Germinal center (tissue), 1 donor: ENCODE results near the gene ATXN10.
"Not testable (repeated sequence)": the region's sequence is repeated elsewhere in the genome, so short reads cannot be mapped to it uniquely, and the experiment has no call there.

Source experiments
- DNase-seq: peaks from one replicate; pipeline ENCODE4 v3.0.0; 2012; ENCODE audit warnings: mixed read lengths, low spot score

The ATXN10 gene

GRCh38 chr22:45709060-45709739, 37.6 kb downstream of the ATXN10 start:
- no peak for DNase-seq

DNA sequence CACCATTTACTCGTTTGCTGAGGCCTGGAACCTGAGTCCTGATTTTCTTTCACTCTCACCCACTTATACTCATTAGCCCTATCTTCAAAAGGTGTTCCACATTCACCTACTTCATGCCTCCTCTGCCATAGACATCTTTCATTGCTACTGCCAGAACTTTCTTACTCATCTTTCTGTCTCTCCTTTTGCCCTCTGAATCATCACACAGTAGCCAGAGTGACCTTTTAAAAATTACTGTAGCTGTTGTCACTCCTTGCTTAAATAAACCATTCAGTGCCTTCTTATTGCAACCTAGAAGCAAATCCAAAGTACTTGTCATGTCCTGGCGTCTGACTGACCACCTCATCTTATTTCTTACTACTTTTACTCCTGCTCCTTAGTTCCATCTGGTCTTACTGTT, 38.2 kb downstream of the ATXN10 start:
- no peak for DNase-seq

- DNase-seq: no peak
Observed at GRCh38 chr22:45710469-45710868, 38.8 kb downstream of the ATXN10 start.

DNA sequence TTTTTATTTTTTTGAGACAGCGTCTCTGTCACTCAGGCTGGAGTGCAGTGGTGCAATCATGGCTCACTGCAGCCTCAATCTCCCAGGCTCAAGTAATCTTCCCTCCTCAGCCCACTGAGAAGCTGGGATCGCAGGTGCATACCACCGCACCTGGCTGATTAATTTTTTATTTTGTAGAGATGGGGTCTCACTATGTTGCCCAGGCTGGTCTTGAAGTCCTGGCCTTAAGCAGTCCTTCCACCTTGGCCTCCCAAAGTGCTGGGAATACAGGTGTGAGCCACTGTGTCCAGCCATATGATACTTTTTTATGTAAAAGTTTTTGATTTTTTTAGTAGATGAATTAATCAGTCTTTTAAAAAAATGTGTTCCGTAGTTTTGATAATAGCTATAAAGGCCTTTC, 42.8 kb downstream of the ATXN10 start:
- not testable (repeated sequence) for DNase-seq

GRCh38 chr22:45717789-45718188, 46.2 kb downstream of the ATXN10 start:
- DNase-seq: no peak

- no peak for DNase-seq
Observed at GRCh38 chr22:45718391-45718790, 46.8 kb downstream of the ATXN10 start.

DNA sequence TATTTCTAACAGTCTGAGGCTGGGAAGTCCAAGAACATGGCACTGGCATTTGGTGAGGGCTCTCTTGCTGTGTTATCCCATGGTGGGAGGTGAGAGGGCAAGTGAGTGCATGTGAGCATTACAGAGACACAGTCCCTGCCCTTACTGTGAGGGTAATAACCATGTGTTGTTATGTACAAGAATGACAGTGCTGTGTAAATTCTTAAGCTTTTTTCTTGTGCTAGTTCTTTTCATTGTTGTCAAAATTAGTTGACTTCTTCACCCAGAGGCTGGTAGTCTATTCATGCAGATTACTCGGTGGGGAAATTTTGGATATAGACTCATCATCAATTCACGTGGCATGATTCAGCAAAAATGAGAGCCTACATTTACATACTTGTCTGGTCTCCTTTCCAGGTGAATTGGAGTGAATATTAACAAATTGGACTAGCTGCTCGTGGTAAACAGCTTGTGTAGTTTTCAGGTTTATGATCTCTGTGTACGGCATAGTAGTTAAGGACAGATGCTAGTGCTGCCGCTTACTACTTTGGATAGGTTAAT, 49.3 kb downstream of the ATXN10 start:
- no peak for DNase-seq

- DNase-seq: no peak
Observed at GRCh38 chr22:45722006-45722405, 50.4 kb downstream of the ATXN10 start.

DNA sequence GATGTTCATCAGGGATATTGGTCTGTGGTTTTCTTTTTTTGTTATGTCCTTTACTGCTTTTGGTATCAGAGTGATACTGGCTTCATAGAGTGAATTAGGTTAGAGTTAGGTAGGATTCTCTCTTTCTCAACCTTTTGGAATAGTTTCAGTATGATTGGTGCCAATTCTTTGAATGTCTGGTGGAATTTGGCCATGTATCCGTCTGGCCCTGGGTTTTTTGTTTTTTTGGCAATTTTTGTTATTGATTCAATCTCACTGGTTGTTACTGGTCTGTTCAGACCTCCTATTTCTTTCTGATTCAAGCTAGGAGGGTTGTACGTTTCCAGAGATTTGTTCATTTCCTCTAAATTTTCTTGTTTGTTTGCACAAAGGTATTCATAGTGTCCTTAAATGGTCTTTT, 54.4 kb downstream of the ATXN10 start:
- no peak for DNase-seq

DNA sequence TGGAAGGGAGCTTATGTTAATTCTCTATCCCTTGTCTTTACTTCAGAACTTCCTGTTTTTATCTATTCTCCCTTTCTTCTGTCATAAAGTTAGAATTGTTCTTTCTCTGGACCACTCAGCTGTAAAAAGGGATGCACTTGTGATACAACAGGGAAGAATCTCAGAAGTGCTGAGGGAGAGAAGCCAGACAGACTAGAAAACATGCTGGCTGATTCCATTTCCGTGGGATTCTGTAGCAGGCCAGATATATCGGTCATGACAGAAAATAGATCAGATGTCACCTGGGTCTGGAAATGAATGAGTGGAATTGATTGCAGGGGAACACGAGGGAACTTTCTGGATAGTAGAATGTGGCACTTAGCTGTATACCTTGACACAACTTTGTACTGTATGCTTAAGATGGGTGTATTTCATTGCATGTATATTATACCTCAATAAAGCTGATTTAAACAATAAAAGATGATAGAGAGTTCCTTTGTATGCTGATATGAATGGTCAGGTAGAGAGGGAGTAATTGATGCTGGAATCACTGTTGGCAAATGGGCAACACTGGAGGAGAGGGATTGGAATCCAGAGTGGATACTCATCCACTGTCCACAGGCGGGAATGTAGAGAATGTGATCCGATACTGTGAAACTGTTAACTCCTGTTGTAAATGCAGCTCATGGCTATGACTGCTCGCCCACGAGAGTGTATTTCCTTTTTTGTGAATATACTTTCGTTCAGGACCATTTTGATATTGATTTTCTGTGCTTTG, 59.6 kb downstream of the ATXN10 start:
- DNase-seq: no peak

GRCh38 chr22:45731798-45732495, 60.3 kb downstream of the ATXN10 start:
- DNase-seq: peak; percentile 21

GRCh38 chr22:45735273-45735672, 63.6 kb downstream of the ATXN10 start:
- no peak for DNase-seq

DNA sequence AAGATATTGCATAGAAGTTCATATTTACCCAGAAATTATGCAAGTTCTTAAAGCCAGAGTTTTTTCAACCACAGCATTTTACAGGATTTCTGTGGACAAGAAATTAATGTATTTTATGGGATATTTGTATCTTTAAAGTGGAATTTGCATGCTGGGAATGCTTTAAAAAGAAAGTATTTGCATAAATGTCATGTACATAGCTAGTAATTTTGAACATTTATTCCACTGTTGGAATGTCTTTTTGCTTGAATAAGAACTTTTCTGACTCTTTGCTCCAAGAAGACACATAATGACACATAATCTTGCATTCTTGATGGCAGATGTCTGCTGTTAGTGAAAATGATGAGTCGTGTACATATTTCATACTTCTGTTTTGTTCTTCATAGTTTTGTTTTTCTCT, 66.6 kb downstream of the ATXN10 start:
- DNase-seq: no peak

GRCh38 chr22:45740236-45740635, 68.6 kb downstream of the ATXN10 start:
- DNase-seq: no peak

GRCh38 chr22:45742866-45743450, 71.3 kb downstream of the ATXN10 start:
- DNase-seq: no peak

DNA sequence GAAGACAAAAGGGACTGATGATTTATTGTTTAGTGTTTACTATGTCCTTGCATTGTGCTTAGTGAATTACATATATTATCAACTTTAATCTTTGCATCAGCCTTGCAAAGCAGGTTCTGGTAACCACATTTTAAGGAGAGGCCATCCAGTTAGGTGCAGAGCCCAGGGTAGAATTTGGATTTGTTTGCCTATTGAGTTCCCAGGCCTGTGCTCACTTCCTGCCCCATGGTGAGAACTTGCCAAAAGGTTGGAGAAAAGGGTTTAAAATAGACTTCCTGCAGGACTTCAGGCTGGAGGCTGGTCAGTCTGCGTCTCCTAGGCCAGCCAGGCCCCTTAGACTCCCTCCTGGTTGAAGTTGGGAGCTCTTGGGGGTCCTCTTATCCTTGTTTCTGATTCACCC, 72.1 kb downstream of the ATXN10 start:
- DNase-seq: no peak

DNA sequence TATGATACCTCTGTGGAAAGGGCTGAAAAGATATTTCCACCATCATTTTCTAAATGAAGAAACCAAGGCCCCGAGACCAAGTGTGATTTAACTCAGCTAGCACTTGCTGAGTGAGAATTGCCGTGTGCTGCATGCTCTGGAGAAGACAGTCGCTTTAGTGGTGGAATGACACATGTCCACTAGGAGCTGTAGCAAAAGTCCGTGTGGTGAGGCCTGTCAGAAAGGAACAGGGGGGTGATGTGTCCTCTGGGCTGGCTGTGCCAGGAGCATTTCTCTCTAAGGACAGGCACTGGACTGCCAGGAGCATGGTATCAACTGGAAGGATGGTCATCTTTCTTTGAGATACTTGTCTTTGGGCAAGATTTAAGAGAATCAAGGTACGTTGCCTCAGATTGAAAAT, 72.8 kb downstream of the ATXN10 start:
- no peak for DNase-seq

- no peak for DNase-seq
Observed at GRCh38 chr22:45750626-45751025, 79.0 kb downstream of the ATXN10 start.

GRCh38 chr22:45752036-45752435, 80.4 kb downstream of the ATXN10 start:
- no peak for DNase-seq

DNA sequence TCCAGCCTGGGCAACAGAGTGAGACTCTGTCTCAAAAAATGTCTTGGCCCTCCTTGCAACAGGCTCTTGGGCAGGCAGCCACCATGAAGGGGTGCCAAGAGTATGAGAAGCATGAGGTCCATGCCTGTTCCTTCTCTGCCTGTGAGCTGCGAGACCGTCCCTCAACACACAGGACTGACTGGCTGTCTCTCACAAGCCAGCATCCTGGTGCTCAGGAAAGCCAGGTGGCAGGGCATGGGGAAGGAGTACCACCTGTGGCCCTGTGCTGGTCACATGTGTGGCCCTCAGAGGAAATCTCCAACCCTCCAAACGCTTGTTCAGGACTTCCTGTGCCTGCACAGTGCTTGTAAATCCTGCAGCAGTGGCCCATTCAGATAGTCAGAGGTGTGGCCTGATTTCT, 83.2 kb downstream of the ATXN10 start:
- no peak for DNase-seq

DNA sequence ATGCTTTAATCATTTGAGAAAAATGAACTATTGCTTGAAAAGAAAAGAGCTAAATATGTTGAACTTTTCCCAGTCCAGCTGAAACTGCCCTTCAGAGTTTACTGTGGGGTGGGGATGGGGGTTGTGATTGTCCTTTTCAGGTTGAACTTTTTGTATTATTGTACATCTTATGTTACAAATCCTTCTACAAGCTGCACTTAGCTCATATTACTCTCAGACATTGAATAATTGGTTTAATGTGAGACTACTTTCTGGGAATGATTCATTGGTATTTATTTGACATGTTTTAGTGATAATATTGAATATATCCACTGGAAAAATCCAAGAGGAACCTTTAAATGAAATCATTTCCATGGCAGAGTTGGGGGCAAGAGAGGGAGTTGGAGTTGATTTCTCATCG, 84.9 kb downstream of the ATXN10 start:
- DNase-seq: no peak

DNA sequence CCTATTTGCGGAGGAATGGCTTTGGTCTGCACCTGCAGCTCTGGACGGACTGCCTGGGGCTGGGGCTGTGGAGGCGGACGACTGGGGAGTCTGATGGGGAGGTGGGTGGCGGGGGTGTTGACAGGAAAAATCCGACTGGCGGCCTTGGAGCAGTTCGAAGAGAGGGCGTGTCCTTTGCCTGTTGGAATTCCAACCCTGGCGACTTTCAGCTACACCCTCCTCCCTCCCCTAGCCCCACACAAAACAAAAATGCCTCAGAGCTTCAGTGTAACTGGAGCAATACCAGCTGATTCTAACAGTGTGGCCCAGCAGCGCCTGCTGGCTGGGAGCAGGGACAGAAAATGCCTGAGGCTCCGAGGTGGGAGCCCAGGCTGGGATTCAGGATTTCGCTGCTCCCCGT, 85.4 kb downstream of the ATXN10 start:
- no peak for DNase-seq

DNA sequence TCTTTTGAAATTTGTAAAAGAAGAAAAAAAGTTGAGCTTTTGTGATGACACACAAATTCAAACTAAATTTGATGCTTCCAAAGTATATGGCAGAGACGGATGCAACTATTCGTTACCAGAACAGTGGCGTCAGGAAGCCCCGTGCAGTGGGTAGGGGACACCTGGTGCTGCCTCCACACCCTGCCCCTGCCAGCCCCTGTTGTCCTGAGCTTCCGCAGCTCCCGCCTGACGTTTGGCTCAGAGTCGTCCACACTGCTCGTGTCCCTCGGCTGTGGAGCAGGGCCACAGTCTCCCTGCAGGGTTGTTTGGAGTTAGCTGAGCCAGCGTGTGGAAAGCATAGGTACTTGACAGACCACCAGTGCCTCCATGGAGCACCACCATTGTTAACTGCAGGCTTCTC, 86.3 kb downstream of the ATXN10 start:
- DNase-seq: no peak
